ENCODE data around the gene EPHA6.
"Not testable (repeated sequence)": the region's sequence is repeated elsewhere in the genome, so short reads cannot be mapped to it uniquely, and the experiment has no call there.

The EPHA6 gene

GRCh38 chr3:97265237-97266005 lies 451.0 kb downstream of the EPHA6 start:
- no peak overlapping the region for H4K5ac ChIP-seq (ENCODE audit: low read length)
- no peaks in the 10 kb centered on the region for H3K36me3 ChIP-seq (ENCODE audit: control insufficient read depth, insufficient read depth, low read length)
- no peak overlapping the region for H3K4me3 ChIP-seq (ENCODE audit: low read length)
- no peak overlapping the region for H2BK120ac ChIP-seq (ENCODE audit: low read depth, low read length)
- no peak overlapping the region for H2AK5ac ChIP-seq (ENCODE audit: low read length)
- no peak overlapping the region for H3K18ac ChIP-seq (ENCODE audit: low read length)
- no peak for DNase-seq
- H3K4me2 ChIP-seq (ENCODE audit: low read length): no peak overlapping the region
- no peaks in the 10 kb centered on the region for H3K79me1 ChIP-seq (ENCODE audit: low read length)
- no peak overlapping the region for H3K56ac ChIP-seq (ENCODE audit: low read length)
- no peak overlapping the region for H3K23ac ChIP-seq (ENCODE audit: low read length)
- H2BK5ac ChIP-seq (ENCODE audit: low read length): no peak overlapping the region
- H3K27ac ChIP-seq (ENCODE audit: low read depth, low read length): no peak overlapping the region
- WGBS (ENCODE audit: extremely low coverage, insufficient coverage, low lambda C conversion rate): no CpG with 5 or more reads among the region's 19 CpGs
- no peaks in the 10 kb centered on the region for H3K27me3 ChIP-seq (ENCODE audit: insufficient read depth, low read length, poor library complexity)
- H3K79me2 ChIP-seq (ENCODE audit: control insufficient read depth, insufficient read depth, low read length): no peaks in the 10 kb centered on the region
- no peak overlapping the region for H4K8ac ChIP-seq (ENCODE audit: low read depth, low read length)
- H3K4me1 ChIP-seq (ENCODE audit: control insufficient read depth, low read depth, low read length): no peaks in the 10 kb centered on the region
- H3K4ac ChIP-seq (ENCODE audit: low read depth, low read length): no peak overlapping the region
- no peak overlapping the region for H2BK15ac ChIP-seq (replicated peaks; ENCODE audit: low read depth)
- no peak overlapping the region for H3K9ac ChIP-seq (ENCODE audit: low read length)

DNA sequence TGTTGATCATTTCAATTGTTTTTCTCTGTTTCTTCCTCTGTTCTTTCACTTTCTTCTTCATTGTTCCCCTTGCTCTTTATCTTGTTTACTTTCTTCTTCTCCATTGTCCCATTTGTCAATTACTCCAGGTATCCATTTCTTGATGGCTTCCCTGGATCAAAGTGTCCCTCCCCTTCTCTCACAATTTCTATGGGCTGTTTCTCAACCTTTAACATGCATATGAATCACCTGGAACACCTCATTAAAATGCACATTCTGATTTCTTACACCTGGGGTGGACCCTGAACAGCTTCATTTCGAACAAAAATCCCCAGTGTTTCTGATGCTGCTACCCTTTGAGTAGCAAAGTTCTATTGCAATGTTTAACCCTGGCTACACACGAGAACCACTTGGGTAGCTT lies 454.8 kb downstream of the EPHA6 start:
- Histone ChIP-seq H3K36me3 (ENCODE audit: control insufficient read depth, insufficient read depth, low read length) (no peaks in the 10 kb centered on the region), H2BK15ac (replicated peaks; ENCODE audit: low read depth) (no peak overlapping the region), H2BK5ac (ENCODE audit: low read length) (no peak overlapping the region), H3K18ac (ENCODE audit: low read length) (no peak overlapping the region), H3K9ac (ENCODE audit: low read length) (no peak overlapping the region), H3K56ac (ENCODE audit: low read length) (no peak overlapping the region), H3K4me3 (ENCODE audit: low read length) (no peak overlapping the region), H3K4me1 (ENCODE audit: control insufficient read depth, low read depth, low read length) (no peaks in the 10 kb centered on the region), H2BK120ac (ENCODE audit: low read depth, low read length) (peak overlapping the region; percentile 73), H3K79me2 (ENCODE audit: control insufficient read depth, insufficient read depth, low read length) (no peaks in the 10 kb centered on the region), H2AK5ac (ENCODE audit: low read length) (no peak overlapping the region), H4K5ac (ENCODE audit: low read length) (no peak overlapping the region), H3K27me3 (ENCODE audit: insufficient read depth, low read length, poor library complexity) (no peaks in the 10 kb centered on the region), H3K27ac (ENCODE audit: low read depth, low read length) (peak overlapping the region; percentile 8), H3K4me2 (ENCODE audit: low read length) (no peak overlapping the region), H3K4ac (ENCODE audit: low read depth, low read length) (peak overlapping the region; percentile 12), H3K23ac (ENCODE audit: low read length) (no peak overlapping the region), H3K79me1 (ENCODE audit: low read length) (no peaks in the 10 kb centered on the region), H4K8ac (ENCODE audit: low read depth, low read length) (no peak overlapping the region)
- peak; percentile 58 for DNase-seq
- WGBS (ENCODE audit: extremely low coverage, insufficient coverage, low lambda C conversion rate): no CpG with 5 or more reads among the region's 2 CpGs

- peak overlapping the region; percentile 79 for H3K4ac ChIP-seq (ENCODE audit: low read depth, low read length)
- H3K9ac ChIP-seq (ENCODE audit: low read length): peak overlapping the region; percentile 60
- not testable (repeated sequence) for H3K79me2 ChIP-seq (ENCODE audit: control insufficient read depth, insufficient read depth, low read length); H3K79me1 ChIP-seq (ENCODE audit: low read length); H3K36me3 ChIP-seq (ENCODE audit: control insufficient read depth, insufficient read depth, low read length); H3K4me2 ChIP-seq (ENCODE audit: low read length); H4K8ac ChIP-seq (ENCODE audit: low read depth, low read length); H3K4me1 ChIP-seq (ENCODE audit: control insufficient read depth, low read depth, low read length); H2BK15ac ChIP-seq (replicated peaks; ENCODE audit: low read depth); H3K23ac ChIP-seq (ENCODE audit: low read length); H2AK5ac ChIP-seq (ENCODE audit: low read length); H3K27me3 ChIP-seq (ENCODE audit: insufficient read depth, low read length, poor library complexity); H3K4me3 ChIP-seq (ENCODE audit: low read length)
- H3K56ac ChIP-seq (ENCODE audit: low read length): peak overlapping the region; percentile 42
- DNase-seq: peak; percentile 87
- H3K18ac ChIP-seq (ENCODE audit: low read length): peak overlapping the region; percentile 39
- peak overlapping the region; percentile 73 for H2BK5ac ChIP-seq (ENCODE audit: low read length)
- peak overlapping the region; percentile 2 for H2BK120ac ChIP-seq (ENCODE audit: low read depth, low read length)
- H3K27ac ChIP-seq (ENCODE audit: low read depth, low read length): peak overlapping the region; percentile 63
- no CpG with 5 or more reads among the region's 15 CpGs for WGBS (ENCODE audit: extremely low coverage, insufficient coverage, low lambda C conversion rate)
- peak overlapping the region; percentile 39 for H4K5ac ChIP-seq (ENCODE audit: low read length)
These were observed 462.6 kb downstream of the EPHA6 start for GRCh38 chr3:97276879-97277550.

- H3K9ac ChIP-seq (ENCODE audit: low read length): peak overlapping the region; percentile 20
- peaks cover 6% of the 10 kb centered on the region for H3K4me1 ChIP-seq (ENCODE audit: control insufficient read depth, low read depth, low read length)
- no peaks in the 10 kb centered on the region for H3K27me3 ChIP-seq (ENCODE audit: insufficient read depth, low read length, poor library complexity)
- no peak overlapping the region for H3K4ac ChIP-seq (ENCODE audit: low read depth, low read length)
- no peak overlapping the region for H2BK15ac ChIP-seq (replicated peaks; ENCODE audit: low read depth)
- WGBS (ENCODE audit: extremely low coverage, insufficient coverage, low lambda C conversion rate): no CpG with 5 or more reads among the region's 4 CpGs
- H3K79me2 ChIP-seq (ENCODE audit: control insufficient read depth, insufficient read depth, low read length): no peaks in the 10 kb centered on the region
- peak overlapping the region; percentile 47 for H4K5ac ChIP-seq (ENCODE audit: low read length)
- H3K36me3 ChIP-seq (ENCODE audit: control insufficient read depth, insufficient read depth, low read length): no peaks in the 10 kb centered on the region
- peak overlapping the region; percentile 88 for H2BK120ac ChIP-seq (ENCODE audit: low read depth, low read length)
- H3K27ac ChIP-seq (ENCODE audit: low read depth, low read length): peak overlapping the region; percentile 78
- no peak overlapping the region for H4K8ac ChIP-seq (ENCODE audit: low read depth, low read length)
- no peaks in the 10 kb centered on the region for H3K79me1 ChIP-seq (ENCODE audit: low read length)
- no peak overlapping the region for H3K4me2 ChIP-seq (ENCODE audit: low read length)
- peak overlapping the region; percentile 90 for H3K18ac ChIP-seq (ENCODE audit: low read length)
- peak overlapping the region; percentile 94 for H2AK5ac ChIP-seq (ENCODE audit: low read length)
- H2BK5ac ChIP-seq (ENCODE audit: low read length): peak overlapping the region; percentile 97
- peak overlapping the region; percentile 65 for H3K56ac ChIP-seq (ENCODE audit: low read length)
- no peak overlapping the region for H3K23ac ChIP-seq (ENCODE audit: low read length)
- no peak overlapping the region for H3K4me3 ChIP-seq (ENCODE audit: low read length)
- DNase-seq: no peak
These were observed 463.3 kb downstream of the EPHA6 start for GRCh38 chr3:97277708-97278107.

GRCh38 chr3:97278506-97278905 lies 464.1 kb downstream of the EPHA6 start:
- Histone ChIP-seq H3K4me2 (ENCODE audit: low read length) (no peak overlapping the region), H3K27me3 (ENCODE audit: insufficient read depth, low read length, poor library complexity) (no peaks in the 10 kb centered on the region), H3K4me3 (ENCODE audit: low read length) (no peak overlapping the region), H3K4ac (ENCODE audit: low read depth, low read length) (peak overlapping the region; percentile 97), H3K27ac (ENCODE audit: low read depth, low read length) (no peak overlapping the region), H3K79me1 (ENCODE audit: low read length) (no peaks in the 10 kb centered on the region), H3K4me1 (ENCODE audit: control insufficient read depth, low read depth, low read length) (peaks cover 6% of the 10 kb centered on the region), H3K18ac (ENCODE audit: low read length) (peak overlapping the region; percentile 86), H3K36me3 (ENCODE audit: control insufficient read depth, insufficient read depth, low read length) (no peaks in the 10 kb centered on the region), H2BK120ac (ENCODE audit: low read depth, low read length) (peak overlapping the region; percentile 35), H3K56ac (ENCODE audit: low read length) (peak overlapping the region; percentile 37), H2BK15ac (replicated peaks; ENCODE audit: low read depth) (no peak overlapping the region), H3K79me2 (ENCODE audit: control insufficient read depth, insufficient read depth, low read length) (no peaks in the 10 kb centered on the region), H2BK5ac (ENCODE audit: low read length) (peak overlapping the region; percentile 3), H4K5ac (ENCODE audit: low read length) (no peak overlapping the region), H4K8ac (ENCODE audit: low read depth, low read length) (peak overlapping the region; percentile 76), H2AK5ac (ENCODE audit: low read length) (peak overlapping the region; percentile 40), H3K23ac (ENCODE audit: low read length) (no peak overlapping the region), H3K9ac (ENCODE audit: low read length) (no peak overlapping the region)
- WGBS (ENCODE audit: extremely low coverage, insufficient coverage, low lambda C conversion rate): no CpG with 5 or more reads among the region's 1 CpG
- DNase-seq: peak; percentile 21
